Esophagus squamous epithelium (tissue), 4 donors: ENCODE measurements around the gene LPP.

ENCODE experiments used
- CTCF ChIP-seq, 6 experiments: fragments of 450-650 bp in 4 of 6; fragments of 200-600 bp in 2 of 6; sonication (generic) in 2 of 6; IDR thresholded peaks; one replicate each; pipeline ENCODE4 v1.5.1; 2016 to 2019; ENCODE audit warnings: antibody characterized with exemption in 6 of 6, mild to moderate bottlenecking in 4 of 6, moderate library complexity in 4 of 6
- POLR2A ChIP-seq, 4 donors: fragments of 450-650 bp; IDR thresholded peaks; one replicate each; pipeline ENCODE4 v1.6.1; 2017; ENCODE audit warnings: antibody characterized with exemption in 4 of 4, mild to moderate bottlenecking in 4 of 4, moderate library complexity in 3 of 4

- TF ChIP-seq CTCF (IDR thresholded peaks at IDR 0.05), result no peak
- no peak for TF ChIP-seq POLR2A (IDR thresholded peaks at IDR 0.05)
These were observed 531.8 kb downstream of the LPP start for GRCh38 chr3:188685789-188686188.
